IMR-90 (cell line): ENCODE measurements around the gene CACNA2D1. TPM values are rescaled to one million over a fixed set of nuclear protein-coding genes. Genes with fewer than 3 reads are reported as not detected.

Experiments
- ATAC-seq: fragments of 200-7000 bp; cut with Tn5 transposase; 2 replicates; pipeline ENCODE4 v1.9.1; 2020; ENCODE audit warnings: low read depth, mild to moderate bottlenecking, moderate library complexity
- BruUV-seq: library from RNA; stranded (reverse); fragments of 400-500 nt; replicated peaks from 2 replicates; lab custom pipeline; 2021; lab: Mats Ljungman, UMichigan
- CTCF ChIA-PET: fragments of 300-600 bp; formaldehyde crosslinking; extraction: SDS; loops from one replicate; lab custom pipeline; 2021; ENCODE audit warnings: antibody characterized with exemption; lab: Yijun Ruan, JAX
- POLR2A ChIA-PET: fragments of 300-600 bp; sonication (Branson Sonifier 250); formaldehyde crosslinking; loops from one replicate; lab custom pipeline; 2022; ENCODE audit warnings: antibody characterized with exemption; ENCODE audit not compliant: unreplicated experiment; lab: Charles Lee
- DNase-seq: peaks from one replicate; pipeline ENCODE4 v3.0.0; 2013
- H2AFZ ChIP-seq: replicated peaks from 2 replicates; pipeline ENCODE3; 2013; ENCODE audit warnings: low read length, mild to moderate bottlenecking; ENCODE audit not compliant: poor library complexity
- H2AK5ac ChIP-seq: 2 replicates; pipeline ENCODE4 v1.6.1; 2013; ENCODE audit warnings: low read depth, low read length, inconsistent platforms
- H2AK9ac ChIP-seq: replicated peaks from 2 replicates; pipeline ENCODE3; 2013; ENCODE audit warnings: mild to moderate bottlenecking, low read depth, low read length, moderate library complexity; ENCODE audit not compliant: poor library complexity
- H2BK120ac ChIP-seq: 2 replicates; pipeline ENCODE4 v1.6.1; 2013; ENCODE audit warnings: low read depth, low read length, inconsistent platforms
- H2BK15ac ChIP-seq: 3 replicates; pipeline ENCODE4 v1.6.1; 2013; ENCODE audit warnings: low read depth, low read length, inconsistent platforms
- H2BK20ac ChIP-seq: 2 replicates; pipeline ENCODE4 v1.6.1; 2013; ENCODE audit warnings: low read depth, mild to moderate bottlenecking, inconsistent platforms, low read length, moderate library complexity
- H2BK5ac ChIP-seq: 2 replicates; pipeline ENCODE4 v1.6.1; 2013; ENCODE audit warnings: mild to moderate bottlenecking, low read depth, low read length, inconsistent platforms; ENCODE audit not compliant: poor library complexity, severe bottlenecking
- H3K14ac ChIP-seq: replicated peaks from 2 replicates; pipeline ENCODE4 v1.6.1; 2013; ENCODE audit warnings: low read depth, low read length, inconsistent platforms
- H3K18ac ChIP-seq: 2 replicates; pipeline ENCODE4 v1.6.1; 2013; ENCODE audit warnings: low read depth, low read length, control low read depth
- H3K23ac ChIP-seq: 2 replicates; pipeline ENCODE4 v1.6.1; 2013; ENCODE audit warnings: low read depth, low read length, inconsistent platforms
- H3K27ac ChIP-seq: 2 replicates; pipeline ENCODE4 v1.5.1; 2013; ENCODE audit warnings: mild to moderate bottlenecking, control low read depth, low read length; ENCODE audit not compliant: insufficient read depth
- H3K27me3 ChIP-seq: 2 replicates; pipeline ENCODE4 v1.6.1; 2013; ENCODE audit warnings: low read length; ENCODE audit not compliant: control insufficient read depth, insufficient read depth
- H3K36me3 ChIP-seq: 2 replicates; pipeline ENCODE4 v1.6.1; 2013; ENCODE audit warnings: low read length, mixed read lengths; ENCODE audit not compliant: control insufficient read depth, insufficient read depth
- H3K4ac ChIP-seq: 2 replicates; pipeline ENCODE4 v1.6.1; 2013; ENCODE audit warnings: low read depth, low read length, inconsistent platforms
- H3K4me1 ChIP-seq: 2 replicates; pipeline ENCODE4 v1.6.1; 2013; ENCODE audit warnings: low read length, mixed read lengths; ENCODE audit not compliant: control insufficient read depth, insufficient read depth
- H3K4me2 ChIP-seq: 2 replicates; pipeline ENCODE4 v1.6.1; 2013; ENCODE audit warnings: low read depth, mild to moderate bottlenecking, control low read depth, low read length, moderate library complexity
- H3K4me3 ChIP-seq: 2 replicates; pipeline ENCODE4 v1.5.1; 2013; ENCODE audit warnings: low read depth, mild to moderate bottlenecking, control low read depth, low read length, moderate library complexity; ENCODE audit not compliant: insufficient read depth
- H3K56ac ChIP-seq: 2 replicates; pipeline ENCODE4 v1.6.1; 2013; ENCODE audit warnings: low read length, inconsistent platforms; ENCODE audit not compliant: insufficient read depth; ENCODE audit errors: extremely low read depth
- H3K79me1 ChIP-seq, 2 experiments: 2 replicates each; pipeline ENCODE4 v1.6.1; 2013; ENCODE audit warnings: low read length in 2 of 2, inconsistent platforms in 1 of 2, low read depth in 1 of 2
- H3K9ac ChIP-seq: 2 replicates; pipeline ENCODE4 v1.6.1; 2013; ENCODE audit warnings: low read depth, low read length, control low read depth
- H3K9me1 ChIP-seq: 2 replicates; pipeline ENCODE4 v1.6.1; 2013; ENCODE audit warnings: low read length, inconsistent platforms; ENCODE audit not compliant: insufficient read depth
- H3K9me3 ChIP-seq: 2 replicates; pipeline ENCODE4 v1.6.1; 2013; ENCODE audit warnings: low read length; ENCODE audit not compliant: control insufficient read depth, insufficient read depth
- H4K20me1 ChIP-seq: 2 replicates; pipeline ENCODE4 v1.6.1; 2013; ENCODE audit warnings: low read length, inconsistent platforms; ENCODE audit not compliant: insufficient read depth
- H4K5ac ChIP-seq: 2 replicates; pipeline ENCODE4 v1.6.1; 2013; ENCODE audit warnings: mild to moderate bottlenecking, low read depth, low read length, control low read depth
- H4K8ac ChIP-seq, 2 experiments: 2 replicates each; pipeline ENCODE4 v1.6.1; 2013; ENCODE audit warnings: low read depth in 2 of 2, low read length in 2 of 2, control low read depth in 1 of 2, inconsistent platforms in 1 of 2
- H4K91ac ChIP-seq: 2 replicates; pipeline ENCODE4 v1.6.1; 2013; ENCODE audit warnings: low read depth, low read length, inconsistent platforms; ENCODE audit not compliant: insufficient read depth
- BHLHE40 ChIP-seq: fragments of 150-350 bp; IDR thresholded peaks from 2 replicates; pipeline ENCODE4 v1.6.1; 2016; ENCODE audit warnings: mild to moderate bottlenecking, low read depth, low read length
- CEBPB ChIP-seq: IDR thresholded peaks from 2 replicates; pipeline ENCODE4 v1.6.1; 2012; ENCODE audit warnings: low read depth, low read length, improper control_type of control experiment
- CHD1 ChIP-seq: IDR thresholded peaks from 2 replicates; pipeline ENCODE4 v1.6.1; 2012; ENCODE audit warnings: low read depth, low read length, improper control_type of control experiment
- FOS ChIP-seq: fragments of 150-350 bp; IDR thresholded peaks from 2 replicates; pipeline ENCODE4 v1.6.1; 2016; ENCODE audit warnings: low read depth, low read length
- MAFK ChIP-seq: IDR thresholded peaks from 2 replicates; pipeline ENCODE4 v1.6.1; 2012; ENCODE audit warnings: low read depth, low read length, improper control_type of control experiment
- MAZ ChIP-seq: IDR thresholded peaks from 2 replicates; pipeline ENCODE4 v1.6.1; 2012; ENCODE audit warnings: low read depth, mild to moderate bottlenecking, low read length, improper control_type of control experiment, moderate library complexity, borderline replicate concordance
- MXI1 ChIP-seq: IDR thresholded peaks from 2 replicates; pipeline ENCODE4 v1.6.1; 2012; ENCODE audit warnings: low read depth, mild to moderate bottlenecking, low read length, moderate library complexity, borderline replicate concordance
- NFE2L2 ChIP-seq: fragments of 150-350 bp; IDR thresholded peaks from 2 replicates; pipeline ENCODE4 v1.6.1; 2016; ENCODE audit warnings: low read depth, mild to moderate bottlenecking, low read length
- POLR2A ChIP-seq: IDR thresholded peaks from 2 replicates; pipeline ENCODE4 v1.6.1; 2012; ENCODE audit warnings: mild to moderate bottlenecking, low read depth, low read length
- RAD21 ChIP-seq: IDR thresholded peaks from 2 replicates; pipeline ENCODE4 v1.6.1; 2012; ENCODE audit warnings: low read length, improper control_type of control experiment
- RCOR1 ChIP-seq: IDR thresholded peaks from 2 replicates; pipeline ENCODE4 v1.6.1; 2012; ENCODE audit warnings: mild to moderate bottlenecking, low read length, improper control_type of control experiment; ENCODE audit not compliant: insufficient replicate concordance
- RFX5 ChIP-seq: IDR thresholded peaks from 2 replicates; pipeline ENCODE4 v1.8.0; 2012; ENCODE audit warnings: low read depth, mild to moderate bottlenecking, low read length, moderate library complexity
- SMC3 ChIP-seq: fragments of 150-350 bp; IDR thresholded peaks from 2 replicates; pipeline ENCODE4 v1.6.1; 2016; ENCODE audit warnings: low read depth, mild to moderate bottlenecking, antibody characterized with exemption, low read length, moderate library complexity
- WGBS, 2 experiments: methylation state at CpG; one replicate each; pipeline versions ENCODE4 v1.1.5 to v1.1.7; 2013; ENCODE audit warnings: missing lambda C conversion rate in 2 of 2; ENCODE audit not compliant: insufficient read length in 1 of 2; ENCODE audit errors: extremely low coverage in 2 of 2; 5-methylcytosine and 5-hydroxymethylcytosine counted together
- dilution Hi-C: fragments of 300-500 bp; cut with HindIII; formaldehyde crosslinking; loops from one replicate; pipeline ENCODE4 v1.14.3; 2018; ENCODE audit warnings: low sequenced_read_pairs; ENCODE audit not compliant: unreplicated experiment
- in situ Hi-C: fragments of 300-500 bp; cut with MboI; formaldehyde crosslinking; loops from 3 replicates; pipeline ENCODE4 v1.14.3; 2019; ENCODE audit warnings: low sequenced_read_pairs, inconsistent platforms, mixed read lengths
- intact Hi-C: fragments of 100-400 bp; cut with micrococcal nuclease; formaldehyde crosslinking; loops from 2 replicates; pipeline ENCODE4 v1.10.0; 2022
- polyA plus RNA-seq, 3 experiments: library from polyadenylated mRNA; depleted of rRNA; stranded (reverse); fragments of >200 nt; gene quantifications; 2 replicates each; pipeline ENCODE4 v1.2.3, GENCODE V29; 2012; ENCODE audit warnings: low replicate concordance in 1 of 3
- total RNA-seq: library from RNA; depleted of rRNA; stranded (reverse); fragments of >200 nt; gene quantifications from 2 replicates; pipeline ENCODE4 v1.2.3, GENCODE V29; 2012
- TF ChIP-seq, protein P1 (sequence below): fragments of 150-350 bp; IDR thresholded peaks from 2 replicates; pipeline ENCODE4 v1.6.1; 2017; ENCODE audit warnings: mild to moderate bottlenecking, antibody characterized with exemption, low read length, low read depth
- TF ChIP-seq, protein P2 (sequence below): conservative IDR thresholded peaks from 2 replicates; pipeline ENCODE4 v1.5.1; 2012; ENCODE audit warnings: mild to moderate bottlenecking, low read depth, low read length, improper control_type of control experiment
- TF ChIP-seq, protein P3 (sequence below): fragments of 150-350 bp; IDR thresholded peaks from 2 replicates; pipeline ENCODE4 v1.6.1; 2016; ENCODE audit warnings: low read depth, mild to moderate bottlenecking, low read length, moderate library complexity, borderline replicate concordance

The CACNA2D1 gene
- total and polyA plus RNA-seq, 2 of the 4 experiments (the other 2 are of a cell fraction): 5.8 to 21.9 TPM

DNA sequence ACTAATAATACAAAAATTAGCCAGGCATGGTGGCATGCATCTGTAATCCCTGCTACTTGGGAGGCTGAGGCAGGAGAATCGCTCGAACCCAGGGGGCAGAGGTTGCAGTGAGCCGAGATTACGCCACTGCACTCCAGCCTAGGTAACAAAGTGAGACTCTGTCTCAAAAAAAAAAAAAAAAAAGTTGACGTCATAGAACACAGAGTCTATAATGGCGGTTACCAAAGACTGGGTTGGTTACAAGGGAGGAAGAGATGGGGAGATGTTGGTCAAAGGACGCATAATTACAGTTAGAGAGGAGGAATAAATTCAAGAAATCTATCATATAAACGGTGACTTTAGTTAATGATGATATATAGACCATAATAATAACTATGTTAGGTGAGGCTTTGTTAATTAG is 364.1 kb downstream of the CACNA2D1 start:
- Histone ChIP-seq H3K23ac (no peak overlapping the region), H2AK5ac (no peak overlapping the region), H3K9me1 (no peaks in the 10 kb centered on the region), H4K91ac (no peak overlapping the region), H3K27ac (no peak overlapping the region), H2BK15ac (no peak overlapping the region), H3K4me3 (no peak overlapping the region), H2AK9ac (no peak overlapping the region), H2BK5ac (no peak overlapping the region), H4K8ac (no peak overlapping the region), H3K14ac (no peak overlapping the region), H4K20me1 (no peaks in the 10 kb centered on the region), H2BK20ac (no peak overlapping the region), H3K27me3 (no peaks in the 10 kb centered on the region), H2BK120ac (no peak overlapping the region), H3K4me1 (no peaks in the 10 kb centered on the region), H2AFZ (no peak overlapping the region), H3K9ac (no peak overlapping the region), H3K4ac (no peak overlapping the region), H3K36me3 (peaks cover 4% of the 10 kb centered on the region; the same call in 1 of the 2 replicates), H3K4me2 (no peak overlapping the region), H4K5ac (no peak overlapping the region), H3K18ac (no peak overlapping the region), H3K79me1 (no peaks in the 10 kb centered on the region), H3K9me3 (no peaks in the 10 kb centered on the region), H3K56ac (no peak overlapping the region)
- CTCF ChIA-PET: no interaction called here
- dilution Hi-C loops (no loop called here), in situ Hi-C loops (no loop called here), intact Hi-C loops (no loop called here)
- BruUV-seq: no TSS peak
- ATAC-seq (no peak), DNase-seq (no peak)
- POLR2A ChIA-PET: no interaction called here
- no CpG with 5 or more reads among the region's 8 CpGs for WGBS, 2 experiments
- TF ChIP-seq MAFK (no peak), POLR2A (no peak), SMC3 (no peak), FOS (no peak), MXI1 (no peak), NFE2L2 (no peak), CHD1 (no peak), RFX5 (no peak), RCOR1 (no peak), MAZ (no peak), BHLHE40 (no peak), RAD21 (no peak), CEBPB (no peak)
- TF ChIP-seq, protein P1, sequence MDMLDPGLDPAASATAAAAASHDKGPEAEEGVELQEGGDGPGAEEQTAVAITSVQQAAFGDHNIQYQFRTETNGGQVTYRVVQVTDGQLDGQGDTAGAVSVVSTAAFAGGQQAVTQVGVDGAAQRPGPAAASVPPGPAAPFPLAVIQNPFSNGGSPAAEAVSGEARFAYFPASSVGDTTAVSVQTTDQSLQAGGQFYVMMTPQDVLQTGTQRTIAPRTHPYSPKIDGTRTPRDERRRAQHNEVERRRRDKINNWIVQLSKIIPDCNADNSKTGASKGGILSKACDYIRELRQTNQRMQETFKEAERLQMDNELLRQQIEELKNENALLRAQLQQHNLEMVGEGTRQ: no peak
- TF ChIP-seq, protein P2, sequence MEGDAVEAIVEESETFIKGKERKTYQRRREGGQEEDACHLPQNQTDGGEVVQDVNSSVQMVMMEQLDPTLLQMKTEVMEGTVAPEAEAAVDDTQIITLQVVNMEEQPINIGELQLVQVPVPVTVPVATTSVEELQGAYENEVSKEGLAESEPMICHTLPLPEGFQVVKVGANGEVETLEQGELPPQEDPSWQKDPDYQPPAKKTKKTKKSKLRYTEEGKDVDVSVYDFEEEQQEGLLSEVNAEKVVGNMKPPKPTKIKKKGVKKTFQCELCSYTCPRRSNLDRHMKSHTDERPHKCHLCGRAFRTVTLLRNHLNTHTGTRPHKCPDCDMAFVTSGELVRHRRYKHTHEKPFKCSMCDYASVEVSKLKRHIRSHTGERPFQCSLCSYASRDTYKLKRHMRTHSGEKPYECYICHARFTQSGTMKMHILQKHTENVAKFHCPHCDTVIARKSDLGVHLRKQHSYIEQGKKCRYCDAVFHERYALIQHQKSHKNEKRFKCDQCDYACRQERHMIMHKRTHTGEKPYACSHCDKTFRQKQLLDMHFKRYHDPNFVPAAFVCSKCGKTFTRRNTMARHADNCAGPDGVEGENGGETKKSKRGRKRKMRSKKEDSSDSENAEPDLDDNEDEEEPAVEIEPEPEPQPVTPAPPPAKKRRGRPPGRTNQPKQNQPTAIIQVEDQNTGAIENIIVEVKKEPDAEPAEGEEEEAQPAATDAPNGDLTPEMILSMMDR: no peak
- TF ChIP-seq, protein P3, sequence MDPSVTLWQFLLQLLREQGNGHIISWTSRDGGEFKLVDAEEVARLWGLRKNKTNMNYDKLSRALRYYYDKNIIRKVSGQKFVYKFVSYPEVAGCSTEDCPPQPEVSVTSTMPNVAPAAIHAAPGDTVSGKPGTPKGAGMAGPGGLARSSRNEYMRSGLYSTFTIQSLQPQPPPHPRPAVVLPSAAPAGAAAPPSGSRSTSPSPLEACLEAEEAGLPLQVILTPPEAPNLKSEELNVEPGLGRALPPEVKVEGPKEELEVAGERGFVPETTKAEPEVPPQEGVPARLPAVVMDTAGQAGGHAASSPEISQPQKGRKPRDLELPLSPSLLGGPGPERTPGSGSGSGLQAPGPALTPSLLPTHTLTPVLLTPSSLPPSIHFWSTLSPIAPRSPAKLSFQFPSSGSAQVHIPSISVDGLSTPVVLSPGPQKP: no peak
